ENCODE results near the gene CREBRF. TPM values are rescaled to one million over a fixed set of nuclear protein-coding genes. Genes with fewer than 3 reads are reported as not detected.

The CREBRF gene
- total RNA-seq, 2 experiments from 2014 or later = 17.1 to 18.7 TPM

- no peak overlapping the region for H3K27ac Mint-ChIP-seq
- no peak overlapping the region for H3K4me3 Mint-ChIP-seq
- no peaks in the 10 kb centered on the region for H3K36me3 Mint-ChIP-seq (ENCODE audit: low read depth)
- POLR2A ChIA-PET = no interaction called here
- H3K27me3 Mint-ChIP-seq = no peaks in the 10 kb centered on the region
- peak; percentile 22 for DNase-seq
- CTCF ChIA-PET = no interaction called here
- H3K4me1 Mint-ChIP-seq = no peaks in the 10 kb centered on the region
- no peaks in the 10 kb centered on the region for H3K9me3 Mint-ChIP-seq
Observed at GRCh38 chr5:173187054-173187743, 131.0 kb downstream of the CREBRF start.

- Mint-ChIP-seq H3K36me3 (ENCODE audit: low read depth) (no peaks in the 10 kb centered on the region), H3K27me3 (no peaks in the 10 kb centered on the region), H3K4me3 (no peak overlapping the region), H3K27ac (no peak overlapping the region), H3K4me1 (no peaks in the 10 kb centered on the region), H3K9me3 (no peaks in the 10 kb centered on the region)
- ChIA-PET POLR2A (no interaction called here), CTCF (no interaction called here)
- no peak for DNase-seq
Observed at GRCh38 chr5:173188280-173188679, 132.1 kb downstream of the CREBRF start.

Other genes with a start within 250 kb of the CREBRF start
- 10 to 100 TPM; 43.4 to 45.0 TPM for gene ERGIC1, start 222.1 kb upstream of the CREBRF start, total RNA-seq
- gene RPL26L1, start 96.9 kb upstream of the CREBRF start, total RNA-seq = 10 to 100 TPM; 39.9 to 44.3 TPM
- gene ATP6V0E1, start 72.6 kb upstream of the CREBRF start, total RNA-seq = 100 to 1,000 TPM; 168 to 192 TPM
- gene BNIP1, start 88.2 kb downstream of the CREBRF start, total RNA-seq = 10 to 100 TPM; 14.9 to 15.4 TPM
- not detected for gene NKX2-5, start 178.9 kb downstream of the CREBRF start, total RNA-seq

Measured in activated CD4-positive, alpha-beta T cell treated with anti-CD3 and anti-CD28 coated beads, Interleukin-2, amount 10 ng/mL, durations not matched to agents 7 days and 5 days (primary cell).